A673 (cell line): ENCODE data around the gene CDH4. TPM values are rescaled to one million over a fixed set of nuclear protein-coding genes. Genes with fewer than 3 reads are reported as not detected.

Experiments used
- BruUV-seq: library from RNA; stranded (reverse); fragments of 400-500 nt; replicated peaks from 2 replicates; lab custom pipeline; 2021; lab: Mats Ljungman, UMichigan
- CTCF ChIA-PET: fragments of 300-600 bp; sonication (Branson Sonifier 250); formaldehyde crosslinking; loops from one replicate; lab custom pipeline; 2022; ENCODE audit warnings: antibody characterized with exemption; lab: Charles Lee
- POLR2A ChIA-PET: fragments of 300-600 bp; sonication (Branson Sonifier 250); formaldehyde crosslinking; loops from one replicate; lab custom pipeline; 2022; ENCODE audit warnings: antibody characterized with exemption; ENCODE audit not compliant: low non-redundant PET; lab: Charles Lee
- DNase-seq: peaks from one replicate; pipeline ENCODE4 v3.0.0-alpha.2; 2015; ENCODE audit warnings: low spot score
- H3K27ac ChIP-seq: fragments of 200-600 bp; sonication (generic); 2 replicates; pipeline ENCODE4 v1.5.1; 2016; ENCODE audit warnings: mixed run types, low read depth, mild to moderate bottlenecking, mixed read lengths, antibody characterized with exemption, low read length; ENCODE audit not compliant: poor library complexity, severe bottlenecking
- H3K27me3 ChIP-seq: fragments of 200-600 bp; sonication (generic); replicated peaks from 2 replicates; pipeline ENCODE4 v1.6.1; 2017; ENCODE audit warnings: mixed run types, low read depth, mild to moderate bottlenecking, mixed read lengths, antibody characterized with exemption, low read length; ENCODE audit not compliant: insufficient read depth, poor library complexity
- H3K36me3 ChIP-seq: fragments of 200-600 bp; sonication (generic); 2 replicates; pipeline ENCODE4 v1.6.1; 2016; ENCODE audit warnings: mixed run types, mild to moderate bottlenecking, mixed read lengths, antibody characterized with exemption, low read length; ENCODE audit not compliant: insufficient read depth, poor library complexity, severe bottlenecking
- H3K4me1 ChIP-seq: fragments of 200-600 bp; sonication (generic); 2 replicates; pipeline ENCODE4 v1.6.1; 2017; ENCODE audit warnings: mixed run types, mild to moderate bottlenecking, mixed read lengths, antibody characterized with exemption, low read length; ENCODE audit not compliant: insufficient read depth, poor library complexity, severe bottlenecking
- H3K4me3 ChIP-seq: fragments of 200-600 bp; sonication (generic); 2 replicates; pipeline ENCODE4 v1.5.1; 2016; ENCODE audit warnings: low read depth, mixed run types, mild to moderate bottlenecking, mixed read lengths, low read length; ENCODE audit not compliant: poor library complexity, severe bottlenecking
- H3K9me3 ChIP-seq: fragments of 200-600 bp; sonication (generic); 2 replicates; pipeline ENCODE4 v1.6.1; 2016; ENCODE audit warnings: mixed run types, low read depth, mild to moderate bottlenecking, mixed read lengths, antibody characterized with exemption, low read length; ENCODE audit not compliant: poor library complexity, severe bottlenecking
- EZH2 ChIP-seq: fragments of 200-600 bp; sonication (generic); IDR thresholded peaks from 2 replicates; pipeline ENCODE4 v1.6.1; 2017; ENCODE audit warnings: borderline replicate concordance, low read depth, mild to moderate bottlenecking, mixed read lengths, antibody characterized with exemption, low read length; ENCODE audit not compliant: poor library complexity, severe bottlenecking
- intact Hi-C: fragments of 100-400 bp; cut with micrococcal nuclease; formaldehyde crosslinking; loops from one replicate; pipeline ENCODE4 v1.10.0; 2022; ENCODE audit not compliant: unreplicated experiment
- total RNA-seq: library from RNA; stranded (reverse); gene quantifications from 2 replicates; pipeline ENCODE4 v1.2.3, GENCODE V29; 2021
- TF ChIP-seq, protein P1 (sequence below): fragments of 300-800, 200-600 bp; sonication (generic); conservative IDR thresholded peaks from 2 replicates; pipeline ENCODE4 v1.5.1; 2017; ENCODE audit warnings: low read depth, mild to moderate bottlenecking, antibody characterized with exemption, low read length, moderate library complexity, mixed read lengths

CDH4 gene
- total RNA-seq, 1 experiment from 2014 or later = 8.3 TPM

DNA sequence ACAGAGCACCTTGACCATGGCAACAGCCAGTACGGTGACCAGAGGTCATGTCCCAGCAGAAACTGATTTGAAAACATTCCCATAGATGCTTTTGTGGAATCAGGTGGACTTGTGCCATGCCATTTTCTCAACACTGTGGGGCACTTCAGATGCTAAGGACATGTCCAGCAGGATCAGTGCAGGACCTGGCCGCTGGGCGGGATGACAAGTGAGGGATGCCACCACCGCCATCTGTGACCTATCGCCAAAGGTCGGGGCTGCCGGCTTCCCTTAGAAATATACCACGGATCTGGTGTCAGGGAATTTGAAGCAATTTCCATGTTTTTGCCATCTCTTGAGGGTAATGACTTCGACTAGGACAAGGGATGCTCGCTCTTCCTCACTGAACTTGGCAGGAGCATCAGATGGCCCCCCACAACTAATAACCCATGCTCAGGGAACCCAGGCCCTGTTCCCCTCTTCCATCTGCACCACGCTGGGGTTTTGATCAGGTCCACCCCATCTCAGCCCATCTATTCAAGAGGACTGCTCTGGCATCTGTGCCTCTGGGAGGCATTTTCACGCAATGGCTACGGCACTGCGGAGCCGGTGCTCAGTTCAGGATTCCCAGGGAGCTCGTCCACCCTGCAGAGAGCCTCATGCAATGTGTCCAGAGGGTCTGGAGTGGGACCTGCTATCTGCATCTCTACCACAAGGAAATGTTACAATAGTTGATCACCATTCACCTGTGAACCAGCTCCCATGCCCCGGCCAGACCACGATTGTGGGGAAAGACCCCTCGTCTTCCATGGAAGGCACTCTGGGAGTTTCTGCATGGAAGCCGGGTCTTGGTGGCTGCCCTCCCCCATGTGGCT is 511.1 kb downstream of the CDH4 start:
- TF ChIP-seq EZH2 = no peak
- TF ChIP-seq, protein P1, sequence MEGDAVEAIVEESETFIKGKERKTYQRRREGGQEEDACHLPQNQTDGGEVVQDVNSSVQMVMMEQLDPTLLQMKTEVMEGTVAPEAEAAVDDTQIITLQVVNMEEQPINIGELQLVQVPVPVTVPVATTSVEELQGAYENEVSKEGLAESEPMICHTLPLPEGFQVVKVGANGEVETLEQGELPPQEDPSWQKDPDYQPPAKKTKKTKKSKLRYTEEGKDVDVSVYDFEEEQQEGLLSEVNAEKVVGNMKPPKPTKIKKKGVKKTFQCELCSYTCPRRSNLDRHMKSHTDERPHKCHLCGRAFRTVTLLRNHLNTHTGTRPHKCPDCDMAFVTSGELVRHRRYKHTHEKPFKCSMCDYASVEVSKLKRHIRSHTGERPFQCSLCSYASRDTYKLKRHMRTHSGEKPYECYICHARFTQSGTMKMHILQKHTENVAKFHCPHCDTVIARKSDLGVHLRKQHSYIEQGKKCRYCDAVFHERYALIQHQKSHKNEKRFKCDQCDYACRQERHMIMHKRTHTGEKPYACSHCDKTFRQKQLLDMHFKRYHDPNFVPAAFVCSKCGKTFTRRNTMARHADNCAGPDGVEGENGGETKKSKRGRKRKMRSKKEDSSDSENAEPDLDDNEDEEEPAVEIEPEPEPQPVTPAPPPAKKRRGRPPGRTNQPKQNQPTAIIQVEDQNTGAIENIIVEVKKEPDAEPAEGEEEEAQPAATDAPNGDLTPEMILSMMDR = no peak
- Histone ChIP-seq H3K27ac (no peak overlapping the region), H3K9me3 (no peaks in the 10 kb centered on the region), H3K27me3 (peaks cover 52% of the 10 kb centered on the region), H3K36me3 (no peaks in the 10 kb centered on the region), H3K4me3 (no peak overlapping the region), H3K4me1 (no peaks in the 10 kb centered on the region)
- no peak for DNase-seq
- CTCF ChIA-PET = no interaction called here
- intact Hi-C loops = no loop called here
- POLR2A ChIA-PET = no interaction called here
- BruUV-seq = no TSS peak

DNA sequence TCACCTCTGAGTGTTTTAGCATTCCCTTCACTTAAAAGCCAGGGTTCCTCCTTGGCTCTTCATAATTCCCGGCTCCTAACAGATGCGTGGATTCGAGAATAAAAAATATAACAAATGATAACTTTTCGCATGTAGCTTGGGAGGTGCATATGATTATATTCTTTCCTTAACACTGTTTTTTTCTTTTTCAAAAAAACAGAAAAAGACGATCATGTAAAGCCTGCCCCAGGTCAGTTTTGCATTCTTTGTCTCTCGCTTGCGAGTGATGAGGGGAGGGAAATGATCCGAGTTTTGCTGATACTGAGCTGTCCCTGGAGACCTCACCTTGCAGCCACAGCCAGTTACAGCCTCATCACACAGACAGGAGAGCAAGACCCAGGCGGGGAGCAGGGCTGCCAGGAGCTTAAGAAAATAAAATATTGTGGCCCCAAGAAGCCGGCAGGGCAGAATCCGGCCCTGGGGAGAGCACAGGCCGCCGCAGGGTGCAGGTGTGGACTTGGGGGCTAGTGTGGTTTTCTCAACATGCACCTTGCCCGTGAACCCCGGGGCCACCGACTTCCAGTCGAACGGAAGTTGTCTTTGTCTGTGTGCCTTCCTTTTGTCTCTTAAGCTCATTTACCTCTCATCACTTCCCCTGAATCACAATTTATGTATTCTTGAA is 511.8 kb downstream of the CDH4 start:
- no peak for TF ChIP-seq EZH2
- H3K9me3 ChIP-seq = no peaks in the 10 kb centered on the region
- ChIA-PET CTCF (no interaction called here), POLR2A (no interaction called here)
- peaks cover 52% of the 10 kb centered on the region for H3K27me3 ChIP-seq
- no peak overlapping the region for H3K27ac ChIP-seq
- BruUV-seq = no TSS peak
- intact Hi-C loops = no loop called here
- no peaks in the 10 kb centered on the region for H3K4me1 ChIP-seq
- no peak for DNase-seq
- H3K4me3 ChIP-seq = no peak overlapping the region
- no peaks in the 10 kb centered on the region for H3K36me3 ChIP-seq

DNA sequence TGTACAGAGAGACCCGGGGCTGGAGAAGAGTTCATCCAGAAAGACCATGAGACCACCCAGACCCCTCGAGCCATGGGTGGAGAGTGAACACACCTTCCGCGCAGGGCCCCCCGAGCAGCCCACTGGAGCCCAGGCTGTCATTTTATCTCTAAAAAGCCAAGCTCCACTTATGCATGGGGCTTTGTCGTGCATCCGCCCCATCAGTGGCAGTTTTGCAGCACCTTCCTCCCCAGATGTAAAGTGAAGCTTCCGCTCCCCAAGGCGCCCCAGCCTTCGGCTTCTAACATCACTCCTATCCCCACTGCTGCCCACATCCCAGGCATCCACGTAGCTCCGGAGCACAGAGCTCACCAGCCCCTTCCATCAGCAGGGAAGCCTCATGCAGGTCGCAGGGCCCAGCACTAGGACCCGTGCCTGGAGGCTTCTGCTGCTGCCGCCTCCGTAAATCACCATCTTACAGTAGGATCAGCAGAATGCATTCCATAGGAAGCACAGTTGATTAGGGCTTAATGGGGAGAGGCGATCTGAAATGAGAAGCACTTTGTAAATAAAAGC is 512.5 kb downstream of the CDH4 start:
- CTCF ChIA-PET = no interaction called here
- BruUV-seq = no TSS peak
- no peak for DNase-seq

More for the DNA sequence above, 512.5 kb downstream of the CDH4 start:
- intact Hi-C loops = no loop called here
- POLR2A ChIA-PET = no interaction called here
- TF ChIP-seq, protein P1 = no peak
- TF ChIP-seq EZH2 = no peak
- no peaks in the 10 kb centered on the region for H3K9me3 ChIP-seq
- H3K36me3 ChIP-seq = no peaks in the 10 kb centered on the region
- H3K27me3 ChIP-seq = peaks cover 51% of the 10 kb centered on the region
- no peak overlapping the region for H3K27ac ChIP-seq
- H3K4me1 ChIP-seq = no peaks in the 10 kb centered on the region
- no peak overlapping the region for H3K4me3 ChIP-seq
